Measurements from ENCODE around the gene NHLH2. TPM values are rescaled to one million over a fixed set of nuclear protein-coding genes. Genes with fewer than 3 reads are reported as not detected.

Gene NHLH2
- total RNA-seq, 1 experiment from 2014 or later: not detected

GRCh38 chr1:115796036-115796435, 44.9 kb downstream of the NHLH2 start:
- ChIA-PET POLR2A (no interaction called here), CTCF (no interaction called here)
- Histone ChIP-seq H3K9me3 (ENCODE audit: control insufficient read depth, insufficient read depth, low read depth, low read length) (no peaks in the 10 kb centered on the region), H3K27me3 (ENCODE audit: control insufficient read depth, insufficient read depth, low read length) (no peaks in the 10 kb centered on the region), H3K4me1 (ENCODE audit: control insufficient read depth, insufficient read depth, low read length) (no peaks in the 10 kb centered on the region), H3K27ac (ENCODE audit: low read length) (no peak overlapping the region), H3K4me3 (ENCODE audit: low read depth in 2 of 2, low read length in 2 of 2) (no peak overlapping the region), H3K36me3 (ENCODE audit: control insufficient read depth, insufficient read depth, low read length) (no peaks in the 10 kb centered on the region)
- DNase-seq (ENCODE audit: low read depth, low spot score) (no peak), ATAC-seq (no peak)
- TF ChIP-seq SIN3A (IDR thresholded peaks at IDR 0.05; ENCODE audit: borderline replicate concordance, insufficient read depth, low read depth, low read length) (no peak), CTCF (IDR thresholded peaks at IDR 0.05) (no peak), REST (IDR thresholded peaks at IDR 0.05; ENCODE audit: insufficient read depth in 1 of 2, low read depth in 2 of 2, low read length in 1 of 2) (no peak)
- intact Hi-C loops (cut with micrococcal nuclease; ENCODE audit: unreplicated experiment): no loop called here
- BruUV-seq (replicated peaks): no TSS peak
- in situ Hi-C loops (cut with HindIII; ENCODE audit: low pct_unique_long_range_greater_than_20kb, low sequenced_read_pairs): no loop called here

DNA sequence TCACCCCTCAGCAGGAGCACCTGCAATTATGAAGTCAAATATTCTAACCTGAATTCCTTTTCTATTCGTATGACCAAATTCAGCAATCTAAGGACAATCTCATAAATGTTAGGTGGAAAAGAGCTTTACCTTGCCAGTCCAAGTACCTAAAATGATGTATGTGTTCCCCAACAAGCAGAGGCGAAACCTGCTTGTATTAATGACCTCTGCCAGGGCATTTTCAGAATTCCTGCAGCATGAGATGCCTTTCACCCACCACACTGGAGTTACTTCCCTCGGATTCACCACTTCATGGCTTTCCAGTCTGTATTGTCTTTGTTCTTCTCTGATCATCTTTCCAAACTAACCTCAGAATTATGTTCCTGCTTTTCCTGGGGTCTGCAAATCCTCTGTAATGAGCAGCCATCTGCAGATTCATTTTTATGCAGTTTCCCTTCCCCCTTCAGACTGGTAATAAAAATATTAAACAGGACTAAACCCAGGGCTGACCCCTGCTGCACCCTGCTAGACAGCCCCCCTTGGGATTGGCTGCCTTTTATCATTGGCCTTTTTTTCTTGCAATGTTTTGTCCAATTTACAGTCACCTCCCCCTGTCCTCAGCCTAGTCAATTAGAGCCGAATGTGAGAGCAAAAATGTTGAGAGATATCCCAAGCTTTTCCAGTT, 45.8 kb downstream of the NHLH2 start:
- no peaks in the 10 kb centered on the region for H3K4me1 ChIP-seq (ENCODE audit: control insufficient read depth, insufficient read depth, low read length)
- ATAC-seq (no peak), DNase-seq (ENCODE audit: low read depth, low spot score) (no peak)
- no peak overlapping the region for H3K27ac ChIP-seq (ENCODE audit: low read length)
- no peak overlapping the region for H3K4me3 ChIP-seq (ENCODE audit: low read depth in 2 of 2, low read length in 2 of 2)
- BruUV-seq (replicated peaks): no TSS peak
- POLR2A ChIA-PET: no interaction called here
- CTCF ChIA-PET: no interaction called here
- in situ Hi-C loops (cut with HindIII; ENCODE audit: low pct_unique_long_range_greater_than_20kb, low sequenced_read_pairs) (no loop called here), intact Hi-C loops (cut with micrococcal nuclease; ENCODE audit: unreplicated experiment) (no loop called here)
- no peaks in the 10 kb centered on the region for H3K9me3 ChIP-seq (ENCODE audit: control insufficient read depth, insufficient read depth, low read depth, low read length)
- H3K27me3 ChIP-seq (ENCODE audit: control insufficient read depth, insufficient read depth, low read length): no peaks in the 10 kb centered on the region
- TF ChIP-seq CTCF (IDR thresholded peaks at IDR 0.05): no peak
- TF ChIP-seq POLR2AphosphoS5 (IDR thresholded peaks at IDR 0.05; ENCODE audit: low read depth, low read length): no peak
- no peak for TF ChIP-seq TCF7L2 (IDR thresholded peaks at IDR 0.05; ENCODE audit: low read depth, low read length)
- no peak for TF ChIP-seq SIN3A (IDR thresholded peaks at IDR 0.05; ENCODE audit: borderline replicate concordance, insufficient read depth, low read depth, low read length)
- TF ChIP-seq REST (IDR thresholded peaks at IDR 0.05; ENCODE audit: insufficient read depth in 1 of 2, low read depth in 2 of 2, low read length in 1 of 2): no peak
- H3K36me3 ChIP-seq (ENCODE audit: control insufficient read depth, insufficient read depth, low read length): no peaks in the 10 kb centered on the region
